BJ (cell line): ENCODE results near the gene FSTL4. TPM values are rescaled to one million over a fixed set of nuclear protein-coding genes. Genes with fewer than 3 reads are reported as not detected.

ENCODE experiments used
- CTCF ChIA-PET: fragments of 350-600 bp; formaldehyde crosslinking; extraction: SDS; loops from one replicate; lab custom pipeline; 2021; ENCODE audit warnings: antibody characterized with exemption, inconsistent platforms; lab: Yijun Ruan, JAX
- POLR2A ChIA-PET: fragments of 300-600 bp; sonication (Branson Sonifier 250); formaldehyde crosslinking; extraction: SDS; loops from one replicate; lab custom pipeline; 2021; ENCODE audit warnings: antibody characterized with exemption; lab: Charles Lee
- DNase-seq: peaks from one replicate; pipeline ENCODE4 v3.0.0-alpha.2; 2011; ENCODE audit warnings: low read depth
- H3K27me3 ChIP-seq: 2 replicates; pipeline ENCODE4 v1.6.0; 2011; ENCODE audit warnings: low read length; ENCODE audit not compliant: control insufficient read depth, insufficient read depth
- H3K36me3 ChIP-seq: 2 replicates; pipeline ENCODE4 v1.5.1; 2011; ENCODE audit warnings: low read length; ENCODE audit not compliant: control insufficient read depth, insufficient read depth
- H3K4me3 ChIP-seq: 2 replicates; pipeline ENCODE4 v1.5.1; 2011; ENCODE audit warnings: low read depth, mild to moderate bottlenecking, control low read depth, low read length
- polyA plus RNA-seq: library from polyadenylated mRNA; depleted of rRNA; stranded (reverse); fragments of >200 nt; gene quantifications from 2 replicates; pipeline ENCODE4 v1.2.3, GENCODE V29; 2011
- TF ChIP-seq, protein P1 (sequence below): IDR thresholded peaks from 2 replicates; pipeline ENCODE4 v1.5.1; 2011; ENCODE audit warnings: low read depth, mild to moderate bottlenecking, control low read depth, inconsistent platforms, low read length, moderate library complexity; ENCODE audit not compliant: insufficient read depth

Gene FSTL4
- polyA plus RNA-seq, 1 experiment: not detected

DNA sequence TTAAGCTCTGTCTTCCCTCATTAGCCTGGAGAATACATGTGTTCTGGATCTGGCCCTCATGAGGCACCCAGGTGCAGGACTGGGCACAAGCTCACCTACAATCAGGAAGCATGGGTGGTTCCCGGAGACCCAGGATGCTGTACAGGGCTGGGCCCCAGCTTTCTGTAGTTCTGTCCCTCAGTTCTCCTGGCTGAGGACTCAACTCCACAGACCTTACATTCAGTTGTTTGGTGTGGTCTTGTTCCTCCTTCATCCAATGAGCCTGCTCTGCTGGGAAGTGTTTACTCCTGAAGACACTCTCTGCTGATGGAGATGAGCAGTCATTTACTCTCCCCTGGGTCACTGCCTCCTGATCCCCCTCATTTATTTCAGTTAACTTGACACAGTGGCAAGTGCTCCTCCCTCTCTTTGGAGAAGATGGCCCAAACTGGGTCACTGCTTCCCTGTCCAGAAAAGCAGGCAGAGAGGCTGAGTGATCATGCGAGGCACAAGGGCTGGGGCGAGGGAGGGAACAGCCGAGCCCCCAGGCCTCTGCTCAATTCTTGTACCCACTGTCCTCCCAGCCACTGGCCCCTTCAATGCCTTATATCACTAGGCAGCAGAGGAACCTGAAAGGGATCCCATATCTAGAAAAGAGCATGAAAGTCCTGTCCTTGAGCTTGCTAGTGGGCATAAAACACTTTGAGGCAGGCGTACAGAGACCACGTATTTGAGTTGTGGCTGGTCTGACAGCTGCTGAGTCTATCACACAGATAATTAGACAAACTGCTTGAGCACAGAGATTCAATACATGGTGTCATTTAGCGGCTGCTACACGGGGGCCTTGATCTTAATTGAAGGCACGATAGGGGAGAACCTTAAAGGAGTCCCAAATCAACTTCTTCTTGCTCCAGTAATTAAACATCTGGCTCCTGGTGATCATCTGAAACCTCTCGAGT lies 221.7 kb downstream of the FSTL4 start:
- H3K4me3 ChIP-seq: no peak overlapping the region
- DNase-seq: no peak
- H3K27me3 ChIP-seq: no peaks in the 10 kb centered on the region
- ChIA-PET CTCF (interaction anchor here (1.7 kb wide), 1 partner anchor 279 kb away, joined by 4 read pairs; no protein-coding TSS in a partner anchor), POLR2A (no interaction called here)
- TF ChIP-seq, protein P1, sequence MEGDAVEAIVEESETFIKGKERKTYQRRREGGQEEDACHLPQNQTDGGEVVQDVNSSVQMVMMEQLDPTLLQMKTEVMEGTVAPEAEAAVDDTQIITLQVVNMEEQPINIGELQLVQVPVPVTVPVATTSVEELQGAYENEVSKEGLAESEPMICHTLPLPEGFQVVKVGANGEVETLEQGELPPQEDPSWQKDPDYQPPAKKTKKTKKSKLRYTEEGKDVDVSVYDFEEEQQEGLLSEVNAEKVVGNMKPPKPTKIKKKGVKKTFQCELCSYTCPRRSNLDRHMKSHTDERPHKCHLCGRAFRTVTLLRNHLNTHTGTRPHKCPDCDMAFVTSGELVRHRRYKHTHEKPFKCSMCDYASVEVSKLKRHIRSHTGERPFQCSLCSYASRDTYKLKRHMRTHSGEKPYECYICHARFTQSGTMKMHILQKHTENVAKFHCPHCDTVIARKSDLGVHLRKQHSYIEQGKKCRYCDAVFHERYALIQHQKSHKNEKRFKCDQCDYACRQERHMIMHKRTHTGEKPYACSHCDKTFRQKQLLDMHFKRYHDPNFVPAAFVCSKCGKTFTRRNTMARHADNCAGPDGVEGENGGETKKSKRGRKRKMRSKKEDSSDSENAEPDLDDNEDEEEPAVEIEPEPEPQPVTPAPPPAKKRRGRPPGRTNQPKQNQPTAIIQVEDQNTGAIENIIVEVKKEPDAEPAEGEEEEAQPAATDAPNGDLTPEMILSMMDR: no peak
- no peaks in the 10 kb centered on the region for H3K36me3 ChIP-seq

DNA sequence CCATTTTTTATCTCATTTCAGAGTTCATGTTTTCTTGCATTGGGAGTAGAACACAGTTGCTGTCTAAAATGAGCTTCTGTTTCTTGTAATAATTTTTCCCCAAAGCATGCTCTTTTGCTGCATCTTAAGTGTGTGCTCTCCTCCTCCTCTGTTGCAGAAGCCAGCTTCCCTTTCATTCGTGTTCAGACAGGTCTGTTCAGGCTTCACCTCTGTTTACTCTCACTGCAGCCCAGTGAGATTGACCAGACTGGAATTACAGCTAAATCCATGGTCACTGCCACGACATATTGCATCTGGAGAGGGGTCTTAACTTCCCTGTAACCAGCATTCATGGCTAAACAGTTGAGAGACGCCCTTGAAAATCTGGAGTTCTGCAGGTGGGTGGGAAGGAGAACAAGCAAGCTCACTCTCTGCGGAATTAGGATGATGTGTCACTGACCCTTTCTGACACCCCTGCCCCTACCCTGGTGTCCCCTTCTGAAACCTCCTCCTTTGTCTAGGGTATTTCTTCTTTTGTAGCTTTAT lies 223.2 kb downstream of the FSTL4 start:
- Histone ChIP-seq H3K4me3 (no peak overlapping the region), H3K27me3 (no peaks in the 10 kb centered on the region), H3K36me3 (no peaks in the 10 kb centered on the region)
- TF ChIP-seq, protein P1: no peak
- no peak for DNase-seq
- ChIA-PET CTCF (interaction anchor here (1.7 kb wide), 1 partner anchor 278 kb away, joined by 4 read pairs; no protein-coding TSS in a partner anchor), POLR2A (no interaction called here)

DNA sequence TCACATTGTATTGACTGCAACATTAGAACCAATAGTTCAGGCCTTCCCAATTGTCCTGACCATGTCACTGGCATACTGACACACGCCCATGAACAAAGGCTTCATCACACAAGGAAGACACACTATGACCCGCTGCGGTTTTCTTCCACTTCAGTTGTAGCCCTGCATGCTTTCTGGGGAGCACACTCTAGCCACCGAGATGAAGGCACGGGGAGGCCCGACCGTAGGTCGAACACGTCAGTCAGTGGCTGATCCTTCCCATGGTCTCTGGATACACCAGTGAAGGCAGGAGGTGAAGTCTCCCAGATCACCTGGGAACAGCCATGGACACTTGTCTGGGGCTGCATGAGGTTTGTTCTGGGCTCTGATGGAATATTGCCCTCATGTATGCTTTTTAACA lies 224.7 kb downstream of the FSTL4 start:
- TF ChIP-seq, protein P1: no peak
- Histone ChIP-seq H3K36me3 (no peaks in the 10 kb centered on the region), H3K27me3 (no peaks in the 10 kb centered on the region), H3K4me3 (no peak overlapping the region)
- no peak for DNase-seq
- ChIA-PET POLR2A (no interaction called here), CTCF (no interaction called here)

DNA sequence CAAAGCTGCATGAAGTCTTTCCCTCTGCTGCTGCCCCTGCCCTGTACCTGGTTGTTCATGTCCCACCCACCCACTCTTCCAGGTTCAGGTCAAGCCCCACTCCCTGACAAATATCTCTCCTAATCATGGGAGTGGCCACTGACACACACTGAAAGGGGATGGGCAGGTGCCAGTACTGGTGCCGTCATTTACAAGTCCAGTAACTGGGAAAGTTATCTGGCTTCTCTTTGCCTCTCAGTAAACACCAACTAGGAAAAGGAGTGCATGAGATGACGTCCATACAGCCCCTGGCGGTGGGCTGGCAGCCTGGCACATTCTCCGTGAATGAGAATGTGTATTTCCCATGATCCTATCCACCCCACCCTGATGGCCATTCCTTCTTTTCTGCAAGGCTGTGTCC lies 225.2 kb downstream of the FSTL4 start:
- Histone ChIP-seq H3K4me3 (no peak overlapping the region), H3K36me3 (no peaks in the 10 kb centered on the region), H3K27me3 (no peaks in the 10 kb centered on the region)
- TF ChIP-seq, protein P1: no peak
- DNase-seq: no peak
- ChIA-PET POLR2A (no interaction called here), CTCF (no interaction called here)

DNA sequence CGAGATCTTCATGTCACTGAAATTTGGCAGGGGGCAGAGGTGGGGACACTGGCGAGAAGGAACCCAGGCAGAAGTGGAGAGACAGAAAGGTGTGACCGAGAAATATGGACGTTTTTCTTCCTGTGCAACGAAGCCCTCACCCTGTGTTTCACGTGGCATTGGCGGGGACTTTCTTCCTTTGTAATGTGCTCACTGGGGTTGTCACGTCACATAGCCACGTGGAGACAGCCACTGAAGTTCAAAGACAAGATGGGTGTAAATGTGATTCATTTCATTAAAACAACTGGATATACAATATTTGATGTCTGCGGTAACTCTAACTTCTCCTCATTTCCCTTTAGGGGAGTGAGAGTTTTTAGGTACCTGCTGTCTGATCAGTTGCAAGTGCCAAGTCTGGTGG lies 225.7 kb downstream of the FSTL4 start:
- TF ChIP-seq, protein P1: no peak
- DNase-seq: no peak
- Histone ChIP-seq H3K36me3 (no peaks in the 10 kb centered on the region), H3K4me3 (no peak overlapping the region), H3K27me3 (no peaks in the 10 kb centered on the region)
- ChIA-PET POLR2A (no interaction called here), CTCF (no interaction called here)
